Astrocyte of the cerebellum (primary cell): ENCODE data around the gene NUDCD2.
"Not testable (repeated sequence)": the region's sequence is repeated elsewhere in the genome, so short reads cannot be mapped to it uniquely, and the experiment has no call there.

Experiments
- DNase-seq: peaks from one replicate; pipeline ENCODE4 v3.0.0-alpha.2; 2011; ENCODE audit warnings: low read depth
- H3K4me3 ChIP-seq: 2 replicates; pipeline ENCODE4 v1.5.1; 2011; ENCODE audit warnings: mild to moderate bottlenecking, low read depth, low read length, moderate library complexity
- in situ Hi-C: cut with HindIII; loops from 2 replicates; pipeline ENCODE4 v1.10.0; 2017; ENCODE audit warnings: low sequenced_read_pairs
- TF ChIP-seq, protein P1 (sequence below): IDR thresholded peaks from 2 replicates; pipeline ENCODE4 v1.5.1; 2012; ENCODE audit warnings: low read length, low read depth, moderate library complexity, mild to moderate bottlenecking; ENCODE audit errors: missing control alignments

Gene NUDCD2

DNA sequence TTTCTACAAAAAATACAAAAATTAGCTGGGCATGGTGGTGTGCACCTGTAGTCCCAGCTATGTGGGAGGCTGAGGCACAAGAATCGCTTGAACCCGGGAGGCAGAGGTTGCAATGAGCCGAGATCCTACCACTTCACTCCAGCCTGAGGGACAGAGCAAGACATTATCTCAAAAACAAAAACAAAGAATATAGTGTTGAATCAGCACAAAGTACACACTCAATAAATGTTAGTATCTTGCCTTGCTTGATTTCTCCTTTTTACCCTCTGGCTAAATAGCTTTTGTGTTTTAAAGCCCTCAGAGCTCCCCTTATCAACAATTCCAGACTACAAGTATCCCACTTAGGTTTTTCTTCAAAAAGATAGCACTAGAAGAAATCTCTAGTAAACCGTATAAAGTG lies 60.0 kb downstream of the NUDCD2 start:
- TF ChIP-seq, protein P1, sequence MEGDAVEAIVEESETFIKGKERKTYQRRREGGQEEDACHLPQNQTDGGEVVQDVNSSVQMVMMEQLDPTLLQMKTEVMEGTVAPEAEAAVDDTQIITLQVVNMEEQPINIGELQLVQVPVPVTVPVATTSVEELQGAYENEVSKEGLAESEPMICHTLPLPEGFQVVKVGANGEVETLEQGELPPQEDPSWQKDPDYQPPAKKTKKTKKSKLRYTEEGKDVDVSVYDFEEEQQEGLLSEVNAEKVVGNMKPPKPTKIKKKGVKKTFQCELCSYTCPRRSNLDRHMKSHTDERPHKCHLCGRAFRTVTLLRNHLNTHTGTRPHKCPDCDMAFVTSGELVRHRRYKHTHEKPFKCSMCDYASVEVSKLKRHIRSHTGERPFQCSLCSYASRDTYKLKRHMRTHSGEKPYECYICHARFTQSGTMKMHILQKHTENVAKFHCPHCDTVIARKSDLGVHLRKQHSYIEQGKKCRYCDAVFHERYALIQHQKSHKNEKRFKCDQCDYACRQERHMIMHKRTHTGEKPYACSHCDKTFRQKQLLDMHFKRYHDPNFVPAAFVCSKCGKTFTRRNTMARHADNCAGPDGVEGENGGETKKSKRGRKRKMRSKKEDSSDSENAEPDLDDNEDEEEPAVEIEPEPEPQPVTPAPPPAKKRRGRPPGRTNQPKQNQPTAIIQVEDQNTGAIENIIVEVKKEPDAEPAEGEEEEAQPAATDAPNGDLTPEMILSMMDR, result no peak
- in situ Hi-C loops, result no loop called here
- no peak for DNase-seq
- H3K4me3 ChIP-seq, result no peak overlapping the region

DNA sequence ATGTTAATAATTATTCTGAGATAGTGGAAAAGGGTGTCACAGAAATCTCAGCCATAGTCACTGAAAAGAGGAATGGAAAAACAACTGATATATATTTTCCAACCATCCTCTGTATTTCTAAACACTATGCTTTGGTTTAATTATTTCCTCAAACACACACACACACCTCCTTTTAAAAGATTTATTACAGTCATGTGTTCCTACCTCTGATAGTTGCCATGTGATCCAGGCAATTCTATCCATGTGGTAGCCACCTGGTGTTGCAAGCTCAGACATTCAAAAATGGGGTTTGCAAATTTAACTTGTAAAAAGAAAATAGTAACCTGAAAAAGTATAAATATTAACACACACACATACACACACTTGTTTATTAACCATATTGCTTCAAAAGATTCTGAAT lies 62.5 kb downstream of the NUDCD2 start:
- TF ChIP-seq, protein P1, result no peak
- in situ Hi-C loops, result no loop called here
- no peak for DNase-seq
- H3K4me3 ChIP-seq, result no peak overlapping the region

DNA sequence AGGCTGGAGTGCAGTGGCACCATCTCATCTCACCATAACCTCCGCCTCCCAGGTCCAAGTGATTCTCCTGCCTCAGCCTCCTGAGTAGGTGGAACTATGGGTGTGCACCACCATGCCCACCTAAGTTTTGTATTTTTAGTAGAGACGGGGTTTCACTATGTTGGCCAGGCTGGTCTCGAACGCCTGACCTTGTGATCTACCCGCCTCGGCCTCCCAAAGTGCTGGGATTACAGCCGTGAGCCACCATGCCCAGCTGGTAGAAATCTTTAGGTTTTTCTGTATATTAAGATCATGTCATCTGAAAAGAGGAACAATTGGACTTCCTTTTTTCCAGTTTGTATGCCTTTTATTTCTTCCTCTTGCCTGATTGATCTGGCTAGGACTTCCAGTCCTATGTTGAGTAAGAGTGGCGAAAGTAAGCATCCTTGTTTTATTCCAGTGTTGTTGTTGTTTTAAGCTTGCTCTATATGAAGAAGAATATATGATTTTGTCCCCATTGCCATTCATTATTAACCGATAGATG lies 63.0 kb downstream of the NUDCD2 start:
- H3K4me3 ChIP-seq, in situ Hi-C loops, DNase-seq: not testable (repeated sequence)
